Germinal center (tissue), 1 donor: ENCODE data around the gene CMTM8.
"Not testable (repeated sequence)": the region's sequence is repeated elsewhere in the genome, so short reads cannot be mapped to it uniquely, and the experiment has no call there.

Experiments used
- DNase-seq: peaks from one replicate; pipeline ENCODE4 v3.0.0; 2012; ENCODE audit warnings: mixed read lengths, low spot score

Gene CMTM8, protein sequence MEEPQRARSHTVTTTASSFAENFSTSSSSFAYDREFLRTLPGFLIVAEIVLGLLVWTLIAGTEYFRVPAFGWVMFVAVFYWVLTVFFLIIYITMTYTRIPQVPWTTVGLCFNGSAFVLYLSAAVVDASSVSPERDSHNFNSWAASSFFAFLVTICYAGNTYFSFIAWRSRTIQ

DNA sequence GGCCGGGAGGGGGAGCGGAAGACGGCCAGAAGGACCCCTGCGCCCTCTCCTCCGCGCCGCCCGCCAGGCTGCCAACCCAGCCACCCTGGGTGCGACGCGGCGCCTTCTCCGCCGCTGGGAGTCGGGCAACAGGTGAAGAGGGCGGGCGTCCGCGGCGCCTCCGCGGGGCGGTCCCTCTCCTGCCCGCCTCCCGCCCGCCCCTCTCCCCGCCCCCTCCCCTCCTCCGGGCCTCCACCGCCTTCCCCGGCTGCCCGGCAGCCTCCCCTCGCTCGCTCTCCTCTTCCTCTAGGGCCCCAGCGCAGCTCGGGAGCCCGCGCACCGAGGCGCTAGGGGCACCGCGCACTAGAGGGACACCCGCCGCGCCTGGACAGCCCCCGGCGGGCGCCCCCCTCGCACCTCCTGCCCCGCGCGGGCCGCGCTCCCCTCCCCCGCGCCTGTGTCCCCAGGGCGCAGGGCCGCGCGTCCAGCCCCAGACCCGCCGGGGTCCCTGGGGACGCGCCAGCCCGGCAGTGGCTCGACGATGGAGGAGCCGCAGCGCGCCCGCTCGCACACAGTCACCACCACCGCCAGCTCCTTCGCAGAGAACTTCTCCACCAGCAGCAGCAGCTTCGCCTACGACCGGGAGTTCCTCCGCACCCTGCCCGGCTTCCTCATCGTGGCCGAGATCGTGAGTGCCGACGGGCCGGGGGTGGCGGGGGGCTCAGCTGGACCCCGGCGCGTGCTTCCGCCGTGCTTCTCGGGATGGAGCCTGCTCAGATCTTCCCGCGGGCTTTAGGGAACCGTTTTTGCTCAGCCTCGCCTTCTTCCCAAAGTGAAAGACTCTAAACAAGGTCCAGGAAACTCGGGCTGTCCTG is at the start of gene CMTM8:
CMTM8 (plus strand) TSS at position 228 of the 854 bp plus-strand sequence; CDS start at position 521, 293 bp downstream.
- peak; percentile 75 for DNase-seq

DNA sequence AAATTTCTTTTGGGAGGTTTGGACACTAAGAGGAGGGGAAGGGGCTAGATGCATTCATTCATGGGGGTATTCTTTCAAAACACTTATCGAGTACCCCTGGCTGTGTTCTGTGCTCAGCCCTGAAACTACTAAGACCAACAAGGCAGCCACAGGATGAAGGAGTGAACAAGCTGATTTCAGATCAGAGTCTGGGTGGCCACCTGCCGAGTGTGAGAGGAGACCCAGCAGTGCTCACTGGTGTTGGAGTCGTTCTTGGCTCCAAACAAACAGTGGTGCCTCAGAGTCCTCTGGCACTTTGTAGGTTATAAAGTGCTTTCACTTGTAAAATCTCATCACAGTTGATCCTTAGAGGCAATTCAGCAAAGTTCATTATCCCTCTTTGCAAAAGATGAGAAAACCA is 48.8 kb upstream of the CMTM8 start:
- DNase-seq, result no peak

DNA sequence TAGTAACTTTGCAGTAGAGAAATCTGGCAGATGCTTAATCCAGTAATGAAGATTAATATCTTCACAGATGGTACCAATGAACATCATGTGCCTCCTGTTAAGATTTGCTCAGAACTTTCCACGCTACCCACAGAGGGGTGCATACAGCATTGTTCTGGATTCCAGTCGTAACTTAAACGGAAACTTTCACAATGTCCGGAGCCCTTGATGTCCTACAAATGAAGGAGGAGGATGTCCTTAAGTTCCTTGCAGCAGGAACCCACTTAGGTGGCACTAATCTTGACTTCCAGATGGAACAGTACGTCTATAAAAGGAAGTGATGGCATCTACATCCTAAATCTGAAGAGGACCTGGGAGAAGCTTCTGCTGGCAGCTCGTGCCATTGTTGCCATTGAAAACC is 47.9 kb upstream of the CMTM8 start:
- DNase-seq, result not testable (repeated sequence)

GRCh38 chr3:32193101-32193500 is 45.4 kb upstream of the CMTM8 start:
- no peak for DNase-seq

DNA sequence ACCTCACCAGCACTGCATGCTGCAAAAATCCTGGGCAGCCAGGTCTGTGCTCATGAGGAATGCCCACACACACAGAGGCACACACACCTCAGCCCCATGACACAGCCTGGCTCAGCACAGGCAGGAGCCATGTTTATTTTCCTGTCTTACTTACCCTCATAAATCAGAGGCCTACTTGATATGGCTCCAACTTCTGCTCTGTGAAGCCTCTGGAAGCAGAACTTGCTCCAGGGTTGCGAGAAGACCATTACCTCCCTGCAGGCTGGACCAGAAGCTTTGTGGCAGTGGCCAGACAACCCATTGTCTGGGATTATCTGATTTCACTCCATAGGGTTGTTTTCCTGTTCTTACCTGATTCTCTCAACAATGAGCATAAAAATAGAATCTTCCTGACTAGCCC is 43.8 kb upstream of the CMTM8 start:
- DNase-seq, result no peak

DNA sequence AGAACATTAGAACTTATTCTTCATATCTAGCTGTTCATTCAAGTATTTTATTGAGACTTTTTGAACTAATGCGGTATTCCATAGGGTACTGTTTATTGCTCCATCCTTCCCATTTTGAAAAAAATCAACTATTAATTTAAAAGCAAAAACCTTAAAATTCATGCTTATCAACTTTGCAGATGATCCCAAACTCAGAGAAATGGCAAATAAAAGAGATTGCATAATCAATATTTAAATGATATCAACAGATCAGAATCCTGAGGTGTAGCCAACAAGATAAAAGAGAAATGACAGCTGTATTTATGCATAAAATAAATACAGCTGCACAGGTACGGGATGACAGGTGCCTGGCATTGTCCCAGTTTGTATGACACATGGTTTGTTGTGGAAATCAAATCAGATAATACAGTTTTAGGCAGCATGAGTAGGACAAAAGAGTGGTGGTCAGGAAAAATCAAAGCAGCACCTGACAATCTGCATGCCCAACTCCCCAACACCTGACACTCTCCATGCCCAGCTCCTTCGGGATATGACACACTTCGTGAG is 42.4 kb upstream of the CMTM8 start:
- no peak for DNase-seq

DNA sequence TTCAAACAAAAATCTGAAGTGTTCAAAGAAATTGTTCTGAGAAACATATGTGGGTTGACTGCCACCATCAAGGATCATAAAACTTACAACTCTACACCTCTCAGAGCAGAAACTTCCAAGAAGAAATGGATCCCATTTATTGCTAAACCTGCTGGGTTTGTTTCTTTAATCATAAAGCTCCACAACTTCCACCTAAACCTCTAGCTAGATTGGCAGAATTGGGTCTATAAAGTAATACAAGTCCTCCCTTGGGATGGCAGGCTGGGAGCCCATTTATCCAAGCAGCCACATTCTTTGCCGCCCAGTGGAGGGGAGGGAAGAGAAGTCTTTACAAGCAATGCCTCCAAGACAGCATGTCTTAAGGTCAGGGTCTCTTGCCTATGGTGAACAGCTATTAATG is 40.5 kb upstream of the CMTM8 start:
- no peak for DNase-seq

GRCh38 chr3:32198714-32199113 is 39.8 kb upstream of the CMTM8 start:
- no peak for DNase-seq

- DNase-seq, result no peak
These were observed 38.0 kb upstream of the CMTM8 start for GRCh38 chr3:32200490-32200889.

DNA sequence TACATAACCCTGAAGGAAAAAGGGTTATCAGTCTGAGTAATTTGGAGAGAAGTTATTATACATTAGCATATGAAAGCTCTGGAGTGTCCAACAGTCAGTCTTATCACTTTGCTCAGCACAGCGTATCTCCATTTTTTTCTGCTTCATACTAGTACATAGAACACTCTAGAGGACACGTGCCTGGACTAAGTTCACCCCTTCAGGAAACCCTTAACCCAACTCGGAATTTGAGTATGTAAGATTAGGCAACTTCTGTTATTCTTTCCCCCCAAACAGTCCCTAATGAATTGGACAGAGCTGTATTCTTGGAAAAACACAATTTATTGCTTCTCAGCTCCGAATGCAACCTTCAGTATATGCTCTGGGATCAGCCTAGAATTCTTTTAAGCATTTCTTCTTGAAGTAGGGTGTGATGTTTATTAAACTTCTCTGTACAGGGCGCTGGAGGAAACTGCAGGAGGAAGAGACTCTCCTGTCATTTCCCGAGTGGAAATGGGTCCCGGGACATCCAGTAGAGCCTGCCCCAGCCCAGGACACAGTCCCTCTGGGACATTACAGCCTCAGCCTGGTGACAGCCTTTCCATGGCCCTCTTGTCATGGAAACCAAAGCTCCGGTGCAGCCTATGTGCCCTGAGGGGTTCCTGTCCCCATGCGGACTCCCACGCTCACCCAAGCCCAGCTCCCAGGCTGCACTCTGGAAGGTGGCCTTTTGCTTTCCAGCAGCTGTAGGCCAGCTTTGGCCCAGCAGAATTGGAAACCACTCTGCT is 37.3 kb upstream of the CMTM8 start:
- DNase-seq, result no peak

GRCh38 chr3:32202496-32202895 is 36.0 kb upstream of the CMTM8 start:
- no peak for DNase-seq

GRCh38 chr3:32203854-32204253 is 34.6 kb upstream of the CMTM8 start:
- DNase-seq, result no peak

- DNase-seq, result no peak
These were observed 30.0 kb upstream of the CMTM8 start for GRCh38 chr3:32208447-32208846.

DNA sequence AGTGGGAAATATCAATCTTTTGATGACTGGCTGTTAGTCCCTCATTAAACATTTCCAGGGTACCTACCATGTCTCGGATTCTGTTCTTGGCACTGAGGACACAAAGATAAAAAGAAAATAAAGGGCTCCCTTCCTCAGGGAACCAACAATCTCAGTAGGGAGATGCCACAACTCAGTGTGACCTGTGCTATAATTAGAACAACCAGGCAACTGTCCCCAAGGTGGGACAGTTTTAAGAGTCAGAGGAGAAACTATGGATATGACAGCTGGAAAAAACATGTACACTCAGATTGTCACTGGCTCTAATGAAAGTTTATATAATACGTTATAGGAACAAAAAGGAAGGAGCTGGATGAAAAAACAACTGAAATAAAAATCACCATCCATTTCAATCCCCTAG is 23.3 kb upstream of the CMTM8 start:
- no peak for DNase-seq

DNA sequence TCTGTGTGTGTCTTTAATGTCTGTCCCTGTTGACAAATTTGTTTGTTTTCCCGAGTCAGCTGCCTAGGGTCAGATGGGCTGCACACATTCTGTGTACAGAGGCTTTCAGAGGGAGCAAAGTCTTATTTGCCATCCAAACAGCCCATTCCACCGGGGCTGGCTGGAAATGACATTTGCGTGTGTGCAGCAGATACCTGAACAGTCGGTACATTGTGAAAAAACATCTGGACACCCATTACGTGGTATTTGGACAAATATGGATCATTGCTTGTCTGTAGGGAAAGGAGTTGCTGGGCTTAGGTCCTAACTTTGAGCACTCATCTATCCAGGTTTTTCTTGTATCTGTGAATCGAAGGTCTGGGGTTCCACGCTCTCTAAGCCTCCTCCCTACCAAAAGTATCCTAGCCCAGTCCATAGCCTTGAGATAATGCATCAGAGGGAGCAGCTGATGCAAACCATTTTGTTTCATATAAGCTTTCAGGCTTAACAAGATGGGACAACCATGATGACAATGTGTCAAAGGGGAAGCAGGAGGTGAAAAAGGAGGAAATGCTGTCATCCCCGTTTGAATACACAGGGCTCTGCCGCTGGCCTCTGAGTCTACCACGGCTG is 22.2 kb upstream of the CMTM8 start:
- DNase-seq, result no peak

- DNase-seq, result no peak
These were observed 21.1 kb upstream of the CMTM8 start for GRCh38 chr3:32217339-32217738.

GRCh38 chr3:32219537-32219936 is 18.9 kb upstream of the CMTM8 start:
- no peak for DNase-seq

DNA sequence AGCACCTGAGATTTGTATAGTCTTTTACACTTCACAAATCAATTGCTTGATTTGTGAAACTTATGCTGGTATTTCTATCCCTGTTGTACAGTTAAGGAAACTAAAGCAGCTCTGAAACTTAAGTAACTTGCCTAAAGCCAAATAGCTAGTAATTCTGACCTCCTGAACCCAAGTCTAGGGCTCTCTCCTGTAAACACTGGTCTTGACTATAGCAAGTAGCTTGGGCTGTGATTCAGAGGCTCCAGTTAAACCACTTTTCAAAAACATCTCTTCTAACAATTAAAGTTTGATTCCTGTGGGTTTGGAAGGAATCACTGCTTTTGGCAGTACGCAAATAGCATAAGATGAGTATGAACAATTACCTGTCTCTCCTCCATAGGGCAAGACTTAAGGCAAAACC is 18.5 kb upstream of the CMTM8 start:
- no peak for DNase-seq

- no peak for DNase-seq
These were observed 15.5 kb upstream of the CMTM8 start for GRCh38 chr3:32222950-32223349.

DNA sequence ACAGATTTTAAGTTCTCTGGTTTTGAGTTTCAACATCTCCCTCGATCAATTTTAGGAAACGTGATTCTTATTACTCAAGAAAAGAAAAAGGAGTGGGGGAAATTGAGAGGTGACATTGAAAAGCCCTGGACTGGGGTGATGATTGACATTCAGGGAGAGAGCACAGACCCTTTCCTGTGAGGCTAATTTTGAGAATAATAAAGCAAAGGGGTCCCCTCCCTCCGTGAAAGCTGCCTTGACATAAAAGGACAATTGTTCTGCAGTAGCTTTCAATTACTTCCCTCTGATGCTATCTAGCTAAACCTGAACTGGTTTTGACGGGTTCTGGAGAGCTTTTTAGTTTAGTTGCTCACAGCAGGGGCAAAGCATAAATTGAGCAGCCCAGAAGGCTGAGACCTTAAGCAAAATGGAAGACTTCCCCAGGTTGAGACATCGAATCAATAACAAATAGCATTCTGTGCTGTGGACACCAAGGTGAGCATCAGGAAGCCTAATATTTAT is 14.4 kb upstream of the CMTM8 start:
- DNase-seq, result no peak

- no peak for DNase-seq
These were observed 11.5 kb upstream of the CMTM8 start for GRCh38 chr3:32226875-32227500.

GRCh38 chr3:32228743-32229142 is 9.7 kb upstream of the CMTM8 start:
- DNase-seq, result not testable (repeated sequence)
